GM18502 (cell line): ENCODE measurements around the gene SUSD1.
A peak's percentile ranks its signal among the peaks of the same experiment; 100 is the strongest.
"Not testable (repeated sequence)": the region's sequence is repeated elsewhere in the genome, so short reads cannot be mapped to it uniquely, and the experiment has no call there.

ENCODE experiments used
- ATAC-seq: cut with Tn5 transposase; IDR thresholded peaks from one replicate; pipeline ENCODE4 v1.9.1; 2021; ENCODE audit warnings: mild to moderate bottlenecking; ENCODE audit not compliant: unreplicated experiment, poor library complexity

The SUSD1 gene

DNA sequence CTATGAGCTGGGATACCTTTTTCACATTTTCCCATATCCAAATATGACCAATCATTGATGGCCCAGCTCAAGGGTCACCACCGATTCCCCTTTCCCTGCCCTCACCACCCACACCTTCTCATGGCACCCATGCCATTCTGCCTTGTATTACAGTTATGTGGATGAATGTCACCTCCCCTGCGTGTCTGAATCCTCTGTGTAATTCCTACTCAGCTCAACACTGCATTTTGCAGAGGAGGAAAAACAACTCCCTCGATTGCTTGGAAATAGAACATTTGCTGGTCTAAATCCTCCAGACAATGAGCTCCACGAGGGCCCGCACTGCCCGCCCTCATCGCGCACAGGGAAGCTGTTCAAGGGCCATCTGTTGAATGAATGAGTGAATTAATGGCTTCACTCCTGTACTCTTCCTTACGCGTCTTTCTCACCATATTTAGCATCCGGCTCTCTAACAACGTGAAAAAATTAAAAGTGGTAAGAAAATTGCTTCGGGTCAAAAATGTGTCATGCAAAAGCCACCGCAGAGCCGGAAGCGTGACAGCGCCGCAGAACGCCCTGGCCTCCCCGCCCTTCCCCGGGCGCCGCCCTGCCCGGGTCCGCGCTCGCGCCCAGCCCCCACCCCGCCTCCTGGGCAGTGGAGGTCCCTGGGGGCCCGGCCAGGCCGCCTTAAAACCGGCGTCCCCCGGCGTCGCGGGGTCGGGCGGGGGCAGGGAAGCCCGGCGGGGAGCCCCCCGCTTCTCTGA lies 704 bp downstream of the SUSD1 start:
- ATAC-seq: peak; percentile 88

DNA sequence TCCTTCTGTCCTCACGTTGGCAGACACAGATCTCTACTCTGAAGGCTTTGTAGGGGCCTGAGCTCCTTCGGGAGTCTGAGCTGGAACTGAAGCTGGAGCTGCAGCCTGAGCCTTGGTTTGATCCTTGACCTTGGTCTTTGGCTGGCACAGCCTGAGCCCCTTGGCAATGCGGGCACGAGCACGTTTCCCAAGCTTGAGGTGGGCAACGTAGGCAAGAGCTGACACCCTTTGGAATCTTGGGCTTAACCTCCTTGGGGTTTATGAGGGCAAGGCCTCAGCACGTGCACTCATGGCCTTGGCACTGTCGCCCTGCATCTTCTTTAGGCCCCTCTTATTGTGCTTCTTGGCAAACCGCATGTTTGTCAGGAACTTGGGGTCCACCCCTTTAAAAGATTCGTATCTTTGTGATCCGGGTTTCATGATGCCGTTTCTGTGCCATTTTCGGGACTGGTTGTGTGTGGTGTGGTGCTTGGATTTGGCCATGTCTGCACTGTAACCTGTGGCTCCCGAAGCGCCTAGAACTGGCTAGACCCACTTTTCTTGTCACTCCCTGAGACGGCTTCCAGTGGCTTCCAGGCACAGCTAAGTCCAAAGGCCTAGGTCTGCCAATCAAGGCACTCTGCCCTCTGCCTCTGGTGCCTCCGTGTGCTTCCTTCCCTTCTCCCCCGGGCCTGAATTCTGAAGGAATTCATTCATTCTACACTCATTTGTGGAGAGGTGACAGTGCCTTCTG lies 1.4 kb downstream of the SUSD1 start:
- ATAC-seq: no peak

DNA sequence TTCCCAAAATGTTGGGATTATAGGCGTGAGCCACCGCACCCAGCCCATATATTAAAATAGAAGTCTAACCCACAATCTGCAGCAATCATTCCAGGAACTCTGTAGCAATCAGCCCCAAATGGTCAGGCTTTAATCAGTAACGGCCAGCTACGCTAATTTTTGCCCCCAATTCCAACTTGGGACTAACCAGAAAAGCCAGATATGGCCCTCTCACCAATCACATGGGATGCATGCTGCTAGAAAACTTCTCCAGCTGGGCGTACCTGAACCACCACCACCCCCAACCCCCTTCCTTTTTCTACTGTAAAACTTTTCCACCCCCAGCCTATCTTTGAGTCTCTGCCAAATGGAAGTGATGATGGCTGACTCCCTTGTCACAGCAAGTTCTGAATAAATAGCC lies 4.1 kb downstream of the SUSD1 start:
- no peak for ATAC-seq

DNA sequence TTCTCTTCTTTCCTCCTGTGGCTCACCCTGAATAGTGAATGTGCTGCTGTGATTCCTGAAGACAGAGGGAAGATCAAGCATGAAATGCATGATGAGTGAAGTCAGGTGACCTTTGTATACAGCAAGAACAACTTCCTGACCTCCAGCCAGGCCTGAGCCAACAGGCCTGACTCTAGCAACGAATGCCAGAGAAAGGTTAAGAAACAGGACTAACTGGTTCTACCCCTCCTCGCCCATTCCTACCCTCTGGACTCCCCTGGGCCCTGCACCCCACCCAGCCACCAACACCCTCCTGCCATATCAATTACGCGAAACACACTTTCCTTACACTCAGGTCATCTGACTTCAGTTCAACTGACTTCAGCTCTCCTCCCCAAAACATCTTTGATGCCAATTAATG lies 4.9 kb downstream of the SUSD1 start:
- no peak for ATAC-seq

DNA sequence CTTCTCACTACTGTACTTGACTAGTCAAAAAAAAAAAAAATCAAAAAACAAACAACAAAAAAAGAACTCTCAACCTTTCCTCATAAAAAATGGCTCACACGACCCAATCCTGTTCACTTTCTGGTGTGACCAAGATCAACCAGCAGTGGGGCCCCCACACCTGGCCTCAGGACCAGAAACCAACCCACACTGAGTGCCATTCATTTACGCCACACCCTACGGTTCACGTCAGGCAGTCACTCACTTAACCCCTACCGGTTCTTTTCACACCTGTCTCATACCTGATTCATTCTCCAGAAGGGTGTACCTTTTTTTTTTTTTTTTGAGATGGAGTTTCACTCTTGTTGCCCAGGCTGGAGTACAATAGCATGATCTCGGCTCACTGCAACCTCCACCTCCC lies 5.7 kb downstream of the SUSD1 start:
- ATAC-seq: no peak

DNA sequence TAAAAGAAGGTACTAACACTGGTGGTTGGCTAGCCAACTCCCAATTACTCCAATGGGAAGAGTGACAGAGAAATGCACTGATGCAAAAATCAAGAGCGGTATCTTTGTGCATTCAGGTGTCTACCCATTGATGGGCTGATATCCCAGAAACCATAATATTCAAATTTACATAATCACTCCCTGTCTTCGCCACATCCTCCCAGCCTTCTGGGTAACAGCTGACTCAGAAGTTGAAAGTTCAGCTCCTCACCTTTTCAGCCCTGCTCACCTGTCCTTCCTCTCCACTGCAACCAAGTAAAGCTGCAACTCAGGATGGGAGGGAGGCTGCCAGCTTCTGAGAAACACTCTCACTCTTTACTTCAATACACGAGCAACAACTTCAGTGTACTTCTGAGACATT lies 6.9 kb downstream of the SUSD1 start:
- no peak for ATAC-seq

DNA sequence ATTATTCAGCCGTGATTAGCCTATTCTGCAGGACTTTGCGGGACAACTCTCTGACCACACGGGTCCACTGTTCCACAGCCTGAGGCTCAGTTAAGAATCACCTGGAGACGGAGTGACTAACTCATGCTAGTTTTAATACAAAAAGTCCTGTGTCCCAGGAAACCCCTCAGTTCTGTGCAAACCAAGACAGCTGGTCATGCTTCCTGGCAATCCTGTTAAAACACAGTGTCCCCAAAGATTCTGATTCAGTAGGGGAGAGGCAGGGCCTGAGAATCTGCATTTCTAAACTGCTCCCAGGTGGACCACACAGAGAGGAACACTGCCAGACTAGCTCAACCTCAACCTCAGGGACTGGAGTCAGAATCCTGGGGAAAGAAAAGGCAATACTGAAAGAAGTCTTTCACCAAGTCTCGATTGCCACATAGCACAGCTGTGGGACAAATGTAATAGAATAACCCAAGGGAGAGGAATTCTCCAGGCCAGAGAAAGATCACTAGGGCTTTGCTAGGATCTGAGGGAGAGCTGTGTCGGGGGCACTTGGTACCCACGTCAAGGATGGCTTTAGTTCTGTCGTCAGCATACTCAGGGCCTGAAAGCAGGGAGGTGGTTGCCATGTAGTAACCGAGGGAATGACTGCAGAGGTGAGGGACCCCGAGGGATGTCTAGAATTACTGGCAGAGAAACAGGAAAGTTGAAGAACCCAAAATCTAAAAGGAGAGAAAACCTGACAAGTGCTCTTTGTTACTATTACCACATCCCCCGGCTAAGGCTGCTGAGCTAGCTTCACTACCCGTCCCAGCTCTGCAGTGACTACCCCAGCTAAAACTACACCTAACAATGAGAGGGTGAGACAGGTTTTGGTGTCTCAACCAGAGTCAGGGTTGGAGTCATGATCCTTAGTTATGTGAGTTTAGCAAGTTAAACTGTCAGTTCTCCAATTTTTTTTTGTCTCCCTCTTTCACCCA lies 8.6 kb downstream of the SUSD1 start:
- no peak for ATAC-seq

DNA sequence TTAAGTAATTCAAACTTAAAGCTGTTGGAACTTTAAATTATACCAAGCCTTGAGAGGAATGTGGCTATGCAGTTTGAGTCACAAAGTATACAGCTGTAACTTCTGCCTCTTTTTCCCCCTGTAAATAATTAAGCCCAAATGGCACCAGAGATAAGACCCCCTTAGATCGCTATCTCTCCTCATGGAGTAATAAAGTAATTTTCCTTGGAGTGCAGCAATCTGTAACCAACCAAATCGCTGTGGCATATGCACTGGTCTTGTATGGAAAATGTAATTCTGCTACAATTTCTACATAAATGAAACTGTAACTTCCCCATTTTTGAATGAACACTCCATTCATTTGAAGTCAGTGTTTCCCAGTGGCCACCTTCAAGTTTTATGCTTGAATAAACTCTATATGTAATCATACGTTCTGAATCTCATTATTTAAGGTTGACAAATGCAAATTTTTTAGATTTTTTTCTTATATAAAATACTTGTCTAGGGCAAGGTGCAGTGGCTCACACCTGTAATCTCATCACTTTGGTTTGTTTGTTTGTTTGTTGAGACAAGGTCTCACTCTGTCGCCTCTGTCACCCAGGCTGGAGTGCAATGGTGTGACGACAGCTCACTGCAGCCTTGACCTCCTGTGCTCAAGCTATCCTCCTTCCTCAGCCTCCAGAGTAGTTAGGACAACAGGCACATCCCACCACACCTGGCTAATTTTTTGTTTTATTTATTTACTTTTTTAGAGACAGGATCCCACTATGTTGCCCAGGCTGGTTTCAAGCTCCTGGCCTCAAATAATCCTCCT lies 12.3 kb downstream of the SUSD1 start:
- no peak for ATAC-seq

DNA sequence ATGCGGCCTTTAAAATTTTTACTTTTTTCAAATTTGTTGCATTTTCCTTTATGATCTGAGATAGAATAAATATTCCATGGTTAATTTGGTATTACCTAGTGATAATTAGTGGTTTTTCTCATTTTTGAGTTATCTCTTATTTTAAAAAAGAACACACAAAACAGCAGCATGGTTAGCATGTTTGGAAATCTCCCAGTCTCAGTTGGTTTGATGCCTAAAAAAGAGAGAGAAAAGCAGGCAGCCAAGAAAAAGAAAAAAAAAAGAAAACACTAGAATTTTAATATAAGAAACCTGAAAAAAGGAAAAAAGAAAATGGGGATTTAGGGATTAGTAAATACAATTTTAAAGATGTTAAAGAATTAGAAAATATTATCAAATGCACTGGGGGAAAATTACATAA lies 15.3 kb downstream of the SUSD1 start:
- ATAC-seq: no peak

DNA sequence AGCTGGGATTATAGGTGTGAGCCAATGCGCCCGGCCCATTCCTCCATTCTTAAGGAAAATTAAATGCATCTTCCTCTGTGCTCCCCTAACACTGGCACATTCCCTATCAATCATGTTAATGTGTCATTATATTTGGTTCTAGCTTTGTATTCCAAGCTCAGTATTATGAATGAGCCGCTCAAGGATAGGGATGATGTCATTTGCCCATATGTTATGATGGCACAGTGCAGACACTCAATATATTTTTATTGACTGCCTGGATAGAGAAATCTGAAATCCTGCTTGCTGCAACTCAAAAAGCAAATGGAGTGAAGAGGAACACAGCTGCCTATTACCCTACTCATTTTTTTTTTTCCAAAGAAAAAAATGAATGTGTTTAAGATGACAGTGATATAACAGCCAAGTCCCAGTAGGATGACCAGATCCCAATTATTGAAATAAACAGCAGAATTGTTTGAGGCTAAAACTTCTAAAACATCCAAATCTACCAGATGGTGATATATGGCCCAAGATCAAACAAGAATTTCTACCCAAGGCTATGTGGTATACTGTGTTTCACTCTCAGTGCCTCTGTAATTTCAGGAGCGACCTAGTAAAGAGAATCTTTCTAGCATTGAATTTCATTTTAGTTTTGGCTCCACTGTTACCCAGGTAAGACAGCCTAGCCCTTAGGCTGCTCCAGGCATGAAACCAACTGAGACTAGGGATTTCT lies 16.3 kb downstream of the SUSD1 start:
- no peak for ATAC-seq

DNA sequence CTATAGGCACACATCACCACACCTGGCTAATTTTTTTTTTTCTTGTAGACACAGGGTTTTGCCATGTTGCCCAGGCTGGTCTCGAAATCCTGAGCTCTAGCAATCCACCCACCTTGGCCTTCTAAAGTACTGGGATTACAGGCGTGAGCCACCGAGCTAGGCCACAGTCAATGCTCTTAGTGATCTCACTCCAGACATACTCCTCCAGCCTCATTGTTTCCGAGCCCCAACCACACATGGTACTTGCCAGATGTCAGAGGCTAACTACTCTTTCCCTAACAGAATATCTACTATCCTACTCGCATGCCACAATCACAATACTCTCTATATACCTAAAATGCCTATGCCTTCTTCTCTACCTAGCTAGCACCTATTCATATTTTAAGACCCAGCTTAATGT lies 17.1 kb downstream of the SUSD1 start:
- no peak for ATAC-seq

DNA sequence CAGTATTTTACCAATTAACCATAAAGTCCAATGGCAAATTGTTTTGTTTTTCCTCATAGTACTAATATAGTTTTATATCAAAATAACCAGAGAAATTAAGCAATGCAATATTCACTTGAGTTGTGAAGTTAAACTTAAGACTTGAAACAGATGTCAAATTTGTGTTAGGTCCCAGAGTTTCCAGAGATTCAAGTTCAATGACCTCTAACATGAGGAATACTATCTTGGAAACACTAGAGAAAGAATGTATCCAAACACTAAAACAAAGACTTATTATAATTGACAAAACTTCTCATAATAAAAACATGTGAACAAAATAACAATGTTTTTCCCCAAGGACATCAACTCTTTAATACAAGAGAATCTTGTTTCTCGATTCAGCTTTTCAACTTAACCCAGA lies 18.0 kb downstream of the SUSD1 start:
- no peak for ATAC-seq

DNA sequence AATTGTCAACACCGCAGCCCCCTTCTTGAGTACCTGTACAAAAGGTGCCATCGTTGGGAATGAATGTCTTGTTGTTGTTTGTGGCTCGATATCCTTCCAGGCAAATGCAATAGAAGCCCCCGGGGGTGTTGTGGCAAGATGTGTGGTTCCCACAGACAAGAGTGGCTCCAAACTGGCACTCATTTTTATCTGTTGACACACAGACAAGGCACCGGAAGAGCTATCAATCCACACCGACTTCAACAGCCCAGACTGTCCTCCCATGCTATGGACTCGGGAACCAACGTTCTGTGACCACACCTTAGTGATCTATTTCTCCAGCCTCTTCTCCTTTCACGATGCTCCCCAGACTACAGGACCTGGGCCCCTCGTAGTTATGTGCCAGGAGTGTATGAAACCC lies 25.9 kb downstream of the SUSD1 start:
- no peak for ATAC-seq

DNA sequence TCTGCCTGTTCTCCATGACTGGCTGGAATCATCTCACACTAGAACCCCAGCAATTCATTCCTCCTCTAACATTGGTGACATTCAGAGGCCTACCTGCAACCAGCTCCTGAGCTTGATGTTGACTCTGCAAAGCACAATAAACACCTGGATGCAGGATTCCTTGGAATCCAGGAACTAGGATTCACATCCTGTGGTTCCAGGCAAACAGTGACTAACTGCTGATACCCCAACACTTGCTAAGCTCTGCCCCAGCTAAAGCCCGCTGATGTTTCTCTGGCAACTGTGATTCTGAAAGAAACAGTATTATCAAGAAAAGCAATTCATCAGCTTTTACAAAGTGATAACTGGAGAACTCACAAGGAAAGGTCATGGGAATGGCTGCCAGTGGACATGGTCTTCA lies 29.2 kb downstream of the SUSD1 start:
- no peak for ATAC-seq

DNA sequence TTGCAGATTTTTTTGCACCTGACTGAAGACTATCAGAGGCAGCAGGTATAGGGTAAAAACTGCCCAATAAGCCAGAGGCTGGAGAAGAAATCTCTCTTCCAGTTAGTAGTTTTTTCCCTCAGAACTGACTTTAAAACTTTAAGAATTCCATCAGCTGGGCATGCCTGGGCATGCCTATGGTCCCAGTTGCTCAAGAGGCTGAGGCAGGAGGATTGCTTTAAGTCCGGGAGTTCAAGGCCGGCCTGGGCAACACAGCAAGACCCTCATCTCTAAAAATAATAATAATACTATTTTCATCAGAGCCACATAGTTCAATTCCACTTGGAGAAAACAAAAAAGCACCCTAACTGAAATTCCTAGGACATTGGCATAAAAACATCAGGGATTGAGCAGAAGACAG lies 30.3 kb downstream of the SUSD1 start:
- no peak for ATAC-seq

DNA sequence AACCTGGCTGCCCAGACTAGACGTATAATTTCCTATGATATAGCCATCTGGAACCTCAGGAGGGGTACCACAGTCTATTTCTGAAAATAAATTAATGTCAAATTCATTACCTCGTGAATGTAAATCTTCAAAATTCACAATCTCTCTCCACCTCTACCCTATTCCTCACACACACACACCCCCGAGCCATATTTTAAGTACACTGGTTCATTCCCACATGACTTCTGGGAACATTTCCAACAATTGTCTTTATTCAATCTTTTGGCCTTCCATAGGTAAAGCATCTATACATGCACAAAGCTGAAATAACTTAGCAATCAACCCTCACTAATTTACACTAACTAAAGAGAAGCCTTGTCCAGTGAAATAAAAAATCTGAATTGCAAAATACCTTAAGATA lies 32.7 kb downstream of the SUSD1 start:
- ATAC-seq: no peak

DNA sequence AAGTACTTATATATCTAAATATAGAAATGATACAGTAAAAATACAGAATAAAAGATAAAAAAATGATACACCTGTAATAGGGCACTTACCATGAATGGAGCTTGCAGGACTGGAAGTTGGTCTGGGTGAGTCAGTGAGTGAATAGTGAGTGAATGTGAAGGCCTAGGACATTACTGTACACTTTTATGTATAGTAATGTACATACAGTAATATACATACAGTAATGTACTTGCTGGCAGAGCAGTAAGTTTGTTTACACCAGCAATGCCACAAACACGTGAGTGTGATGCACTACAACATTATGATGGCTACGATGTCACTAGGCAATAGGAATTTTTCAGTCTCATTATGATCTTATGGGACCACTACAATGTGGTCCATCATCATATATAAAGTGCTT lies 34.2 kb downstream of the SUSD1 start:
- ATAC-seq: peak; percentile 6

DNA sequence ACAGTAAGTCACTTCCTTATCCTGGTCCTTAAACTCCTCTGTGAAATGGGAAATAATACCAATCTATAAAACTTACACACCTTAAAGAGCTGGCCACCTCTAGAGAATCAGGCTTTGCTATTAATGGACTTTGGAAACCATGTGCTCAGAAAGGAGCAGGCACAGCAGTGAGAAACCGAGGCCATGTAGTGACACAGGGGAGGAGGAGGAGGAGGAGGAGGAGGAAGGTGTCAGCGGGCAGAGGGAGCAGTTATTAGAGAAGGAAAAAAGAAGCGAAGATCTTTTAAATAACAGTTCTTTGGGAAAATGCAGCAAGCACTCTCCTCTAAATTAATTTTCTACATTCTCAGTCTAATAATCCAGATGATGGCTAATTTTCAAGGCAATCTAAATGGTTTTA lies 38.0 kb downstream of the SUSD1 start:
- no peak for ATAC-seq

DNA sequence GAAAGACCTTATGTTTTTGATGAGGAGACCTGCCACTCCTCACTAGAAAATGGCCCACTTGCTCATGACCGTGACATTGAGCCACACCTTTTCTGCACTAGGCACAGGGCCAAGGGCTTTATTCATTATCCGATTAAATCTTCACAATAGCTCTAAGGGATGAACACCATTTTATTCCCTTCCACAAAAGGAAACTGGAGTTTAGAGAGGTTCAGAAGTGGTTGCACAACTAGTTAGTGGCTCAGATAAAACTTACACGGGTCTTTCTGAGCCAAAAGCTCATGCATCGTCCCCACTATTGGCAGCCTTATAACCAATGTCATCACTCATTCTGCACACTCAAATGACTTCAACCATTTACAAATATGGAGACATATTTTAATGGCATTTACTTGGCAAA lies 39.4 kb downstream of the SUSD1 start:
- ATAC-seq: no peak

DNA sequence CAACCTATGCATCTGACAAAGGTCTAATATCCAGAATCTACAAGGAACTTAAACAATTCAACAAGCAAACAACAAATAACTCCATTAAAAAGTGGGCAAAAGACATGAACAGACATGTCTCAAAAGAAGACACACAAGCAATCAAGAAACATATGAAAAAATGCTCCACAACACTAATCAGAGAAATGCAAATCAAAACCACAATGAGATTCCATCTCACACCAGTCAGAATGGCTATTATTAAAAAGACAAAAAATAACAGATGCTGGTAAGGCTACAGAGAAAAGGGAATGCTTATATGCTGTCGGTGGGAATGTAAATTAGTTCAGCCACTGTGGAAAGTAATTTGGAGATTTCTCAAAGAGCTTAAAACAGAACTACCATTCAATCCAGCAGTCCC lies 41.3 kb downstream of the SUSD1 start:
- not testable (repeated sequence) for ATAC-seq
